Mammary microvascular endothelial cell (primary cell): ENCODE measurements around the gene ZG16. TPM values are rescaled to one million over a fixed set of nuclear protein-coding genes. Genes with fewer than 3 reads are reported as not detected.

Experiments
- total RNA-seq: library from RNA; depleted of rRNA; stranded (reverse); fragments of >200 nt; gene quantifications from 2 replicates; pipeline ENCODE4 v1.2.3, GENCODE V29; 2015

The ZG16 gene
- not detected in 2 replicates for total RNA-seq

DNA sequence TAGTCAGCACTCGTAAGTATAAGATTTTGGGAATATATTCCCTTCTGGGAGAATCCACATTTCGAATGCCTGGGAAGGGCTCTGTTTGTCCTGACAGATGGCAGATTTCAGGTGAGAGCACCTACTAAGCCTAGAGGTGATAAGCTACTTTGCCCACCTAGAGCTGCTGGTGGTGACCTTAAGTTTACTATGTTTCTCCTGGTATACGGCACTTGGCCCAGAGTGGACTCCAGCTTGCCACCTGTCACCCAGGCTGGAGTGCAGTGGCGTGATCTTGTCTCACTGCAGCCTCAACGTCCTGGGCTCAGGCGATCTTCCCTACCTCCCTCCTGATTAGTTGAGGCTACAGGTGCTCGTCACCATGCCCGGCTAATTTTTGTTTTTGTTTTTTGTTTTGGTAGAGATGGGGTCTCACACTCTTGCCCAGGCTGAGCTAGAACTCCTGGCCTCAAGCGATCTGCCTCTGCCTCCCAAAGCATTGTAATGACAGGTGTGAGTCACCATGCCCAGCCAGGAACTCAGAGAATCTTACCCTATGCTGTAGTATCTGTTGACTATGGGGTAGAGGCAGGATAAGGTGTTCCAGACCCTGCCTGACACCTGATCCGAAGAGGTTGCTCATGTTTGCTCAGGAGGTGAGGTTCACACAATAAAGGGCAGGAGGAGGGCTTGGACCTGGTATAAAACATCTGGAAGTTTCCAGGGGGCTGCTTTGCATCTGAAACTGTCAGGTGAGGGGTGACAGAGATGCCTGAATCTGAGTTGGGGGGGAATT is at the start of gene ZG16:
Gene ZG16 (plus strand): TSS at position 681 of the 775 bp plus-strand sequence. CDS start 1,011 bp downstream, outside the sequence.

GRCh38 chr16:29745853-29746345 is 32.2 kb upstream of the ZG16 start, which contains the start of gene C16orf54:
Gene C16orf54 (minus strand): TSS chr16:29745990. CDS start chr16:29744951, 1,039 bp downstream.

DNA sequence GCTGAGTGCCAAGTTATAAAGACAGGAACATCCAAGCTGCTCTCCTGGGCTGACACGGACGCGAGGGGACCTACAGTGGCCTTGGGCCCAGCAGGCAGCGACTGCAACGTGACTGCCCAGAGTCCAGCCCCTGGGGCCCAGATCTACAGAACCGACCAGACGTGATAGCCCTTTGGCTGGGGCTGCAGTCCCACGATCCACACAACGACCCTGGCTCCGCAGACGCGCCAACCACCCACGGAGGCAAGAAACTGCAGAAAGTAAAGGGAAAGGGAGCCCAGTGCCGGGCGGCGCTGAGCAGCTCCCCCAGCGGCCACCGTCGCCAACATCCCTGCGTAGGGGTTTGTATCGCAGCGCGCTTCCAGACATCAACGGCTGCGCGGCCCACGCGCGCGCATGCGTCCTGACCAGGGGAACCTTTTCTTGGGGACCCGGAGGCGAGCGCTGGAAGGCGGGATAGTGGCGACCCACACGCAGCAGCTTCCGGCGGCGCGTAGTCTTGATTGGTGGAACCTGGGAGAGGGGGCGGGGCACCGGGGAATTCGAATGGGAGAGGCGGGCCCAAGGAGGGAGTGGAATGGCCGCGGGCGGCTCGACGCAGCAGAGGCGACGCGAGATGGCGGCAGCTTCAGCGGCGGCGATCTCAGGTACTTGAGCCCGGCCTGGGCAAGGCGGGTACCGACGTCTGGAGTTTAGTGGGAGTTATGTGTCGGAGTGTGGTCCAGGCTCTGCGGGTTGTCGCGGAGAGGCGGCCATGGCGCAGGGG is 12.3 kb downstream of the ZG16 start, which contains the start of gene KIF22:
Gene KIF22 (plus strand): TSS at position 569 of the 766 bp plus-strand sequence. CDS start 9 bp downstream, at position 578.

DNA sequence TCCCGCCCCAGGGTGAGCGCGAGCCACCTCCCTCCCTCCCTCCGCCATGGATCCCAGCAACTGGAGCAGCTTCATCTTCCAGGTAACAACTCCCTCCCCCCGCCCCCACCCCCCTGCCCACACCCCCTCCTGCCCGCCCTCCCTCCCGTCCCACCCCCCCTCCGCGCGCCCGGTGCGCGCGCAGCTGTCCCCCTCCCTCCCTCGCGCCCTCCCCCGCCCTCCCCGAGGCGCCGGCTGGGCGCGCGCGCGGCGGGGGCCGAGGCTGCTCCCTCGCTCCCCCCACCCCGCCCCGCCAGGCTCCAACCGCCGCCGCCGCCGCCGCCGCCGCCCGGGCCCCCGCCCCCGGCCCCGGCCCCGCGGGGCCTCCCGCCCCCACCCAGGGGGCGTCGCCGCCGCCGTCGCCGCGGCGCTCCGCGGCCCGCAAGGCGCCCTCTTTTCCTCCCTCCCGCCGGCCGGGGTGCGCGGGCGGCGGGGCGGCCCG is 28.1 kb downstream of the ZG16 start, which contains the start of gene MAZ:
Gene MAZ (plus strand): TSS at position 431 of the 481 bp plus-strand sequence. CDS start 173 bp downstream, outside the sequence.

GRCh38 chr16:29811896-29812665 is 34.0 kb downstream of the ZG16 start, which contains the start of gene PRRT2:
Gene PRRT2 (plus strand): TSS chr16:29812193. CDS start chr16:29813055, 862 bp downstream.

GRCh38 chr16:29815793-29816693 is 38.0 kb downstream of the ZG16 start, which contains the start of gene PAGR1:
Gene PAGR1 (plus strand): TSS chr16:29816152. CDS start chr16:29816526, 374 bp downstream.

DNA sequence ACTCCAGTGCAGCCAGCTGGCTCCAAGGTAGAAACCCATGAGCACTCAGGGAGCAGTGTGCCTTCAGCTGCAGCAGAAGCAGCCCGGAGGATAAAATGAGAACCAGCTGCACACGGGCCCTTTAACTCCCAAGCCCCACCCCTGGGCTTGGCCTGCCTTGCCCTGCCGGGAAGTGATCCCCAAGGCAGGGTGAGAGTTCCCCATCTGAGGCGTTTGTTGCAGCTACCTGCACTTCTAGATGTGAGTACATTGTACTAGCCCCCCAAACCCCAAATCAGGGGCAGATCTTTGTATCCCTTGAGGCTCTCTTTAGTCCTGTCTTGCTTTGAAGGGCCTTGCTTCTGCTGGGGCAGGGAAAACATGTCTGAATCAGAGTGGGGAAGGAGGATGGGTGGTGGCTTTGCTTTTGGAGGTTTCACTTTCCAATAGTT is 42.2 kb downstream of the ZG16 start, which contains the start of gene MVP:
Gene MVP (plus strand): TSS at position 192 of the 431 bp plus-strand sequence. CDS start 10,088 bp downstream, outside the sequence.

Other genes starting within 250 kb of the ZG16 start
- gene SPN, start 115.0 kb upstream of the ZG16 start, total RNA-seq: not detected in 2 replicates
- not detected in 2 replicates for gene QPRT, start 99.1 kb upstream of the ZG16 start, total RNA-seq
- not detected in 2 replicates for gene C16orf54, start 32.3 kb upstream of the ZG16 start, total RNA-seq
- 67.1 and 77.1 TPM in 2 replicates for gene KIF22, start 12.5 kb downstream of the ZG16 start, total RNA-seq
- 138 and 171 TPM in 2 replicates for gene MAZ, start 28.3 kb downstream of the ZG16 start, total RNA-seq
- not detected in 2 replicates for gene PRRT2, start 33.9 kb downstream of the ZG16 start, total RNA-seq
- gene PAGR1, start 37.9 kb downstream of the ZG16 start, total RNA-seq: 34.6 and 37.6 TPM in 2 replicates
- 320 and 330 TPM in 2 replicates for gene MVP, start 42.2 kb downstream of the ZG16 start, total RNA-seq
- gene CDIPT, start 85.0 kb downstream of the ZG16 start, total RNA-seq: 78.5 and 87.1 TPM in 2 replicates
- gene SEZ6L2, start 121.3 kb downstream of the ZG16 start, total RNA-seq: 0.27 and 0.74 TPM in 2 replicates
- 0.07 and 0.34 TPM in 2 replicates for gene ASPHD1, start 122.2 kb downstream of the ZG16 start, total RNA-seq
- gene KCTD13, start 148.0 kb downstream of the ZG16 start, total RNA-seq: 6.9 and 10.1 TPM in 2 replicates
- 145 and 159 TPM in 2 replicates for gene TMEM219, start 183.8 kb downstream of the ZG16 start, total RNA-seq
- gene TAOK2, start 195.6 kb downstream of the ZG16 start, total RNA-seq: 72.7 and 73.7 TPM in 2 replicates
- 12.1 and 19.0 TPM in 2 replicates for gene HIRIP3, start 217.4 kb downstream of the ZG16 start, total RNA-seq
- 86.9 and 128 TPM in 2 replicates for gene INO80E, start 218.0 kb downstream of the ZG16 start, total RNA-seq
- 0.39 TPM in 1 of 2 replicates, not detected in the other for gene DOC2A, start 232.8 kb downstream of the ZG16 start, total RNA-seq
- gene C16orf92, start 244.9 kb downstream of the ZG16 start, total RNA-seq: not detected in 2 replicates